HG02588 (cell line): ENCODE results near the gene CTRB2.

Experiments
- ATAC-seq: cut with Tn5 transposase; IDR thresholded peaks from one replicate; pipeline ENCODE4 v1.9.1; 2021; ENCODE audit warnings: mild to moderate bottlenecking, moderate library complexity; ENCODE audit not compliant: unreplicated experiment

The CTRB2 gene

GRCh38 chr16:75176926-75177325, 30.0 kb downstream of the CTRB2 start:
- no peak for ATAC-seq

GRCh38 chr16:75175074-75175473, 31.9 kb downstream of the CTRB2 start:
- no peak for ATAC-seq

GRCh38 chr16:75172578-75172977, 34.4 kb downstream of the CTRB2 start:
- ATAC-seq, result no peak

DNA sequence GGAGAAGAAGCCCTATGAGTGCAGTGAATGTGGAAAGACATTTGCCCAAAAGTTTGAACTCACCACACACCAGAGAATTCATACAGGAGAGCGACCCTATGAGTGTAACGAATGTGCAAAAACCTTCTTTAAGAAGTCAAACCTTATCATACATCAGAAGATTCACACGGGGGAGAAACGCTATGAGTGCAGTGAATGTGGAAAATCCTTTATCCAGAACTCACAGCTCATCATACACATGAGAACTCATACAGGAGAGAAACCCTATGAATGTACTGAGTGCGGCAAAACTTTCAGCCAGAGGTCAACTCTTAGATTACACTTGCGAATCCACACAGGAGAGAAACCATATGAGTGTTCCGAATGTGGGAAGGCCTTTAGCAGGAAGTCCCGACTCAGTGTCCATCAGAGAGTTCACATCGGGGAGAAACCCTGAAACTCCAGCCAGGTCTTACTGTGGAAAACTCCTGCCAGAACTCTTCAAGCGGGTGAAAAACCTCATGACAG, 37.0 kb downstream of the CTRB2 start:
- no peak for ATAC-seq

- ATAC-seq, result no peak
These were observed 46.6 kb downstream of the CTRB2 start for GRCh38 chr16:75160386-75160785.
